Pancreas (tissue), 10 donors: ENCODE results near the gene BNIP1. TPM values are rescaled to one million over a fixed set of nuclear protein-coding genes. Genes with fewer than 3 reads are reported as not detected.
"Not testable (repeated sequence)": the region's sequence is repeated elsewhere in the genome, so short reads cannot be mapped to it uniquely, and the experiment has no call there.

Source experiments
- ATAC-seq, 4 donors: fragments of 200-7000 bp; cut with Tn5 transposase; one replicate each; pipeline versions ENCODE4 v1.8.0 to v1.9.1; 2020; ENCODE audit warnings: mild to moderate bottlenecking in 4 of 4, moderate library complexity in 4 of 4
- DNase-seq, 6 donors: peaks; one replicate each; pipeline ENCODE4 v3.0.0-alpha.2; 2020
- FAIRE-seq: peaks from 2 replicates; lab custom pipeline; 2012; peaks lifted over from hg19 to GRCh38; lab: Jason Lieb, UNC
- H3K27ac ChIP-seq, 4 donors: fragments of 200-600 bp; sonication (generic); 1 replicate in 3 of 4; 2 replicates in 1 of 4; pipeline versions ENCODE4 v1.5.0 to v1.8.0; 2020
- H3K27me3 ChIP-seq, 4 donors: fragments of 200-600 bp; one replicate each; pipeline ENCODE4 v1.8.0; 2021
- H3K36me3 ChIP-seq, 3 donors: fragments of 200-600 bp; sonication (generic) in 1 of 3; one replicate each; pipeline versions ENCODE4 v1.5.0 to v1.8.0; 2020 to 2021
- H3K4me1 ChIP-seq, 3 donors: fragments of 200-600 bp; one replicate each; pipeline ENCODE4 v1.8.0; 2021
- H3K4me3 ChIP-seq, 4 donors: fragments of 200-600 bp; sonication (generic) in 2 of 4; one replicate each; pipeline versions ENCODE4 v1.5.0 to v1.8.0; 2020 to 2021
- H3K9me3 ChIP-seq, 4 donors: fragments of 200-600 bp; one replicate each; pipeline ENCODE4 v1.8.0; 2021
- CTCF ChIP-seq, 4 donors: fragments of 200-600 bp; sonication (generic) in 3 of 4; IDR thresholded peaks; one replicate each; pipeline versions ENCODE4 v1.5.0 to v1.8.0; 2021; ENCODE audit warnings: antibody characterized with exemption in 4 of 4
- WGBS, 2 donors: extraction: QIAGEN DNeasy Blood & Tissue Kit; methylation state at CpG; one replicate each; pipeline ENCODE4 v1.1.7; 2013; 5-methylcytosine and 5-hydroxymethylcytosine counted together
- intact Hi-C, 3 donors: fragments of 100-400 bp; cut with DNase I; formaldehyde crosslinking; loops; one replicate each; pipeline versions ENCODE4 v1.11.1 to v1.14.2; 2022
- polyA plus RNA-seq, 2 donors: library from polyadenylated mRNA; stranded (reverse); fragments of 200-250 nt; gene quantifications; one replicate each; pipeline ENCODE4 v1.2.3, GENCODE V29; 2013
- total RNA-seq, 6 donors: library from RNA; stranded (reverse); fragmentation: NEBNext Ultra II Directional in 4 of 6; extraction: Animal tissue kit (Norgen Biotek cat#: 25700) in 4 of 6; gene quantifications; one replicate each; pipeline versions ENCODE4 v1.2.1 to v1.2.4, GENCODE V29; 2021 to 2023
- donor health status: healthy with polysubstance abuse.
- donor health status: DM: no; HTN: no; CAD: no; lungs with moderate emphysema.
- donor health status: DM: no; HTN: no; CAD: no.
- donor health status: control.
- donor health status: control.
- donor health status: Bipolar disorder and iron deficiency.
- donor health status: DM: yes; HTN: yes; CAD: no.
- donor health status: DM: no; HTN: no; CAD: no.
- donor health status: DM: no; HTN: no; CAD: no.
- donor health status: DM: yes; HTN: yes; CAD: no.

Gene BNIP1
- total and polyA plus RNA-seq, 8 donors, result 5.7 to 15.3 (median 8.8) TPM

DNA sequence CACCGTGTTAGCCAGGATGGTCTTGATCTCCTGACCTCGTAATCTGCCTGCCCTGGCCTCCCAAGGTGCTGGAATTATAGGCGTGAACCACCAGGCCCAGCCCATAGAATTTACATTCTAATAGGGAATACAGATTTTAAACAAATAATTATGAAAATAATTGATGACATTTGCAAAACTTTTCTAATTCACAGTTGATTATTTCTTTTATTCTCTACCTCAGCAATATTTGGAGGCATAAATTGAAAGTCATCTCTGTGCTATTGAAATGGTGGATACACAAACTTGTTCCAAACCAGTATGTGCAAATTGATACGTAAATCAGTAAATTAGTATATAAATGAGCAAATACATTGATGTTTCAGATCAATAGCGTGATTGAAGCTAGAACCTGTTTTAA is 8.2 kb downstream of the BNIP1 start:
- peaks cover 0 to 27% (median 6%) of the 10 kb centered on the region in 3 donors for H3K36me3 ChIP-seq

GRCh38 chr5:173153842-173154241 is 9.5 kb downstream of the BNIP1 start:
- no peak for TF ChIP-seq CTCF (IDR thresholded peaks at IDR 0.05)
- 91 to 96% methylated on average over 7 of the region's 7 CpGs for WGBS, 2 donors
- Histone ChIP-seq H3K9me3 (no peaks in the 10 kb centered on the region), H3K4me1 (no peaks in the 10 kb centered on the region), H3K4me3 (no peak overlapping the region), H3K27ac (no peak overlapping the region), H3K36me3 (peaks cover 0 to 21% (median 4%) of the 10 kb centered on the region in 3 donors), H3K27me3 (no peaks in the 10 kb centered on the region)
- no peak for ATAC-seq
- intact Hi-C loops, result no loop called here
- no peak for FAIRE-seq
- DNase-seq, result no peak

More for the DNA sequence above, 8.2 kb downstream of the BNIP1 start:
- TF ChIP-seq CTCF (IDR thresholded peaks at IDR 0.05), result no peak
- DNase-seq (no peak), FAIRE-seq (no peak), ATAC-seq (no peak)
- Histone ChIP-seq H3K4me1 (no peaks in the 10 kb centered on the region), H3K4me3 (no peak overlapping the region), H3K27ac (no peak overlapping the region), H3K27me3 (no peaks in the 10 kb centered on the region), H3K9me3 (no peaks in the 10 kb centered on the region)
- intact Hi-C loops, result no loop called here
- whole genome bisulfite sequencing, 2 donors, result 93 to 99% methylated on average over 5 of the region's 5 CpGs

- H3K9me3 ChIP-seq, H3K4me3 ChIP-seq, H3K4me1 ChIP-seq, intact Hi-C loops, FAIRE-seq, DNase-seq, H3K27me3 ChIP-seq, ATAC-seq, H3K27ac ChIP-seq: not testable (repeated sequence)
- peaks cover 2 to 14% (median 4%) of the 10 kb centered on the region in 3 donors for H3K36me3 ChIP-seq
- WGBS, 2 donors, result 94 to 95% methylated on average over 5 of the region's 5 CpGs
These were observed 10.3 kb downstream of the BNIP1 start for GRCh38 chr5:173154619-173155018.

GRCh38 chr5:173155912-173156311 is 11.6 kb downstream of the BNIP1 start:
- Histone ChIP-seq H3K4me1 (no peaks in the 10 kb centered on the region), H3K27ac (no peak overlapping the region), H3K36me3 (peaks cover 2 to 16% (median 4%) of the 10 kb centered on the region in 3 donors), H3K27me3 (no peaks in the 10 kb centered on the region), H3K9me3 (no peaks in the 10 kb centered on the region), H3K4me3 (no peak overlapping the region)
- ATAC-seq (no peak), DNase-seq (no peak), FAIRE-seq (no peak)
- 23 to 81% methylated on average over 2 of the region's 2 CpGs for WGBS, 2 donors
- intact Hi-C loops, result no loop called here
- no peak for TF ChIP-seq CTCF (IDR thresholded peaks at IDR 0.05)

DNA sequence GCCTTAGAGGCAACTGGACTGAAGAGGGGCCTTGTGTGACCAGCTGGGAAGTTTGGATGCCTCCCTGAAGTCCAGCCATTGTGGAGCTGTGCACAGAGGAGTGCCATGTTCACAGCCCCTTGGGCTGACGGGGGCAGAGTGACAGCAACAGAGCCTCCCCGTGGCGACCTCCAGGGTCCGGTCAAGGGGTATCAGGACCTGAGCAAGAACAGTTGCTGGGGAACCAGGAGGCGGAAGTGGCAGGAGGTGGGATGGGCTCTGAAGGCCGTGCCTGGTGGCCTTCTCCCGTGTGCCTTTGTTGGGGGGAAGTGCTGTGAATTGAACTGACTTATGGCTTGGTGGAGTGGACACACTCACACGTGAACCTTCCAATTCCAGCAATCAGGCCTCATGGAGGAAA is 14.0 kb downstream of the BNIP1 start:
- no peak for TF ChIP-seq CTCF (IDR thresholded peaks at IDR 0.05)
- no peak overlapping the region for H3K4me3 ChIP-seq
- no peaks in the 10 kb centered on the region for H3K27me3 ChIP-seq
- FAIRE-seq (no peak), DNase-seq (no peak), ATAC-seq (no peak)
- no peak overlapping the region for H3K27ac ChIP-seq
- intact Hi-C loops, result no loop called here
- WGBS, 2 donors, result 74 to 89% methylated on average over 8 of the region's 8 CpGs
- peaks cover 2 to 22% (median 4%) of the 10 kb centered on the region in 3 donors for H3K36me3 ChIP-seq
- no peaks in the 10 kb centered on the region for H3K9me3 ChIP-seq
- H3K4me1 ChIP-seq, result no peaks in the 10 kb centered on the region
